GM18868 (cell line): ENCODE measurements around the gene TTC3.

ENCODE experiments used
- ATAC-seq: cut with Tn5 transposase; IDR thresholded peaks from one replicate; pipeline ENCODE4 v1.9.1; 2021; ENCODE audit warnings: mild to moderate bottlenecking, moderate library complexity; ENCODE audit not compliant: unreplicated experiment

The TTC3 gene

DNA sequence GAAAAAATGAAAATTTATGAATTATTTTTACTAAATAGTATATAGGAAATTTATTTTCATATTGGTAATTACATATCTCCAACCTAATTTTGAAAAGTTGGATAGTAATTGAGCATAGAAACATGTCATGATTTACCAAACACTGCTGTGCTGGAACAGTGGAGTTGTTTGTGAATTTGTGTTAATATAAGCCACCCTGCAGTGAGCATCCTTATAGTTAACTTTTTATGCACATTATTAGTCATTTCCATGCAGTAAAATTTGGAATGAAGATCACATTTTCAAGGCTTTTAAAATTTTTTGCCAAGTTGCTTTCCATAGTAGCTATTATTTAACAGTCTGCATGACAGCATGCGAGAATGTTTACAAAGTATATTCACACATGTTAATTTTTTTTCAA, 115.8 kb downstream of the TTC3 start:
- ATAC-seq = no peak

DNA sequence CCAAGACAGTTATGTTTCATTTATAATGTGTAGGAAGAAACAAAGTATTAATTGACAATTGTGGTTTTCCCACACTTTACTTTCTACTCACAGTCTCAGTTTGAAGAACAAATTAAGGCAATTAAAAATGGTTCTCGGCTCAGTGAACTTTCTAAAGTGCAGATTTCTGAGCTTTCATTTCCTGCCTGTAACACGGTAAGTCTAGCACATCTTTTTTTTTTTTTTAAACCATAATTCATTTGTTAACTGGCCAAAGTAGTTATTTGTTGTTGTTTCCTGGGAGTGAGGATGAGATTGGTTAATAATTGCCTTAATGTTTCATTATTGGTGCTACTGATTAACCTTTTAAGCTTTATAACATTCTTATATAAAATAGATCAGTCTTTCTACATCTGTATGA, 119.0 kb downstream of the TTC3 start:
- no peak for ATAC-seq

DNA sequence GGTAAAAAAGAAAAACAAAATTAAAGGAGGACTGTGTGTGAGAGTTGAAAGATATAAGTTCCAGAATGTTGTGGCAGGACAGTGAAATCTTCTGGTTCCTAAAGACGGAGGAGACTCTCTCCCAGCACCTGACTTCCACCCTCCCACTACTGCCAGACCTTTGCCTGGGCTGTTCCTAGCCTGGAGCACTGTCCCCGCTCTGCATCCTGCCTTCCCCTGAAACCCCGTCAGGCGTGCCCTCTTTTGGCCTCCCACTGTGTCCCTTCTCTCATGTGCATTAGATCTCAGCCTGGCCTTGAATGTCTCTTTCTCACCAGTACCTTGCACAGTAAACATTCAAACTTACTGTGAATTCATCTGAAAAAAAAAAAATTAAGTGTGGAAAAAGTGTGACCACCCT, 120.0 kb downstream of the TTC3 start:
- ATAC-seq = no peak

DNA sequence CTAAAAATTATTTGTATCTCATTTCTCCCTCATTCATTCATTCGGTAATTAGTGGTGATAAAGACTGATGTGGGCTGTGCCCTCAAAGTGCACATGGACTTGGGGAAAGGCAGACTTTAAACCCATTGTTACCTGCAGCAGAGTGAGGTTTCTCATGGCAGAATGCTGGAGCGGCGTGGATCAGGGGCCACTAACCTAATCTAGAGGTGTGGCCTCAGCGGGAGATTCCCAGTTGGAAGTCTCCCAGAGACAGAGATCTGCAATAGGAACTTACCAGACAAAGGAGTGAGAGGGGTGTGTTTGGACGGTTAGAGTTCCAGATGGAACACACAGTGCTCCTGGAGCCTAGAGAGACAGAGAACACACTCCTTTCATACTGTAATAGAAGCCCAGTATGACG, 120.6 kb downstream of the TTC3 start:
- no peak for ATAC-seq

DNA sequence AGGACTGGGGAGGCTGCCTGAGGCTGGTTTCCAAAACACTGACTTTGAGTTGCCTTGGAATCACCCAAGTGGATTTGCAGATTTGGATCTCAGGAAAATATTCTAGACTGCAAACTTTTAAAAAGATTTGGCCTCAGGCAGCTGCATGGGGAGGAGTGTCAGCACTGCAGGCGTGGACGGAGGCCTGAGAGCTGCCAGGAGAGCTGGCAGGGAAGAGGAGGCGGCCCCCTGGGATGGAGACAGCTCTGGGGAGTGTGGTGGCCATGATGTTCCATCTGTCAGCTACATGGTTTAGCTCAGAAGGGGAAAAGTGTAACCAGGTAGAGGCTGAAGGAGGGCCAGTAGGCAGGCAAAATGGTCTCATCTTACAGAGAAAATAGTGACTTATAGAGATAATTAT, 122.0 kb downstream of the TTC3 start:
- no peak for ATAC-seq

DNA sequence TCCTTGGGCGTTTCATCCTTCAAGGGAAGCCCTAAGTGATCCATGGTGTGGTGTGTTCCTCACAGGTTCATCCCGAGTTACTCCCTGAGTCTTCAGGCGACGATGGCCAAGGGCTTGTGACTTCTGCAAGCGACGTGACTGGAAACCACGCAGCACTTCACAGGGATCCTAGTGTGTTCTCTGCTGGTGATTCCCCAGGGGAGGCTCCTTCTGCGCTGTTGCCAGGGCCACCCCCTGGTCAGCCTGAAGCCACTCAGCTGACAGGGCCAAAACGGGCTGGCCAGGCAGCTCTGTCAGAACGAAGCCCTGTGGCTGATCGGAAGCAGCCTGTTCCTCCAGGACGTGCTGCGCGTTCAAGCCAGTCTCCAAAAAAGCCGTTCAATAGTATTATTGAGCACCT, 122.6 kb downstream of the TTC3 start:
- no peak for ATAC-seq

DNA sequence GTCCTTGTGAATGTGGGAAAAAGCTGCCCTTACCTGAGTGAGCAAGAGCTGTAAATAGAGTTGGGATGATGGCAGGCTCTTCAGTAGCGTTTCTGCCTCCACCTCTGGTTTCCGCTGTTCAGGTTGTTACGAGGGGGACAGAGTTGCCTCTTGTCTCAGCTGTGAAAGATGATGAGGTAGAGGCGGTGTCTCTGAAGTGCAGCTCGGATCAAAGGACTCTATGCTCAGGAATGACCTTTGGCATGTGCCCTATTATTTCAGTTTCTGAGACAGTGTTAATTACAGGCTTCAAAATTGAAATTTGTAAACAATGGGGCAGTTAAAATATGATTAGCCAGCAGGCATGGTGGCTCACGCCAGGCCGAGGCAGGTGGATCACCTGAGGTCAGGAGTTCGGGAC, 123.8 kb downstream of the TTC3 start:
- ATAC-seq = no peak

DNA sequence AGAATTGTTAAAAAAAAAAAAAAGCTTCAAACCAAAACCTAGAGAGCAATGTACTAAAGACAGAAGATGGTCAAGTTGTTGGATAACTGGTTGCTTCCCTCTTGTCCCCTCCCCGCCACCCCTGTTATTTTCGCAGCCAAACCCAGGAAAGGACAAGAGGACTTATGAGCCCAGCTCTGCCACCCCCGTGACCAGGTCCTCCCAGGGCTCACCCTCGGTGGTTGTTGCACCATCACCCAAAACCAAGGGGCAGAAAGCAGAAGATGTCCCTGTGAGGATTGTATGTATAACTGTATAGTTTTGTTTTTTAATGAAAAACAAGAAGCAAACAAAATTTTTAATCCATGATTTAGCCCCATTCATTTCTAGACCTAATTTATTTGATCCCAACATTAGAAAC, 124.7 kb downstream of the TTC3 start:
- no peak for ATAC-seq

DNA sequence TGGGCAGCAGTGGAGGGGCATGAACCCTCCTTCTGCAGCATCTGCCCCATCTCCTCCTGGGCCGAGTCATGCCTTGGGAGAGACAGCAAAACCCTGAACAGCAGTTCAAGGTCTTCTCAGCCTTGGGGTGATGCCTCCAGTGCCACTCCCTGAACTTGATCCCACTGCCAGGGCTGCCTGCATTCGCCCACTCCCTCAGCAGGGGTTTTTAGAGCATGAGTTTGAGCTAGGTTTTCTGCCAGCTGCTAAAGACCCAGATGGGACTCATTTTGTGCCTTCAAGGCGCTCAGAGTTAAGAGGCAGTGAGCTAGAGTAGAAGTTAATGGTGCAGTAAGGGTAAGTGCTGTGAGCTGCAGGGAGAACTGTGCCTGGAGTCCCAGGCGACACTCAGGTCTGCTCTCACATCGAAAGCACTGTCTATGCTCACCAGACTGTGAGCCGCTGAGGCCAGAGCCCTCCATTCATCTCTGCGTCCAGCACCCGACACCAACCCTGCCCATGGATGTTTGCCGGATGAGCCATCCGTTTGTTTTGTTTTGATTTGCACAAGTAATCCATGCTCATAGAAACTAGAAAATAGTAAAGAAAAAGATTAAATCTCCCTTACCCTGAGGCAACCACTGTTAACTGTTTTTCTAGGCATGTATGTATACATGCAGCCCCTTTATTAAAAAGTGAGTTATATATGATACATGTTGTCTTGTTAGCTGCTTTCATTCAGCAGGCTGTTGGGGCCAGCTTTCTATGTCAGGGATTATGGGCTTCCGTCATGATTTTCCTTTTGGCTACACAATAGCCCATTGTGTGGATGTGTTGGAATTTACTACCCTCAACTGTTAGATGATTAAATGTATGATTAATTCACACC, 126.2 kb downstream of the TTC3 start:
- ATAC-seq = no peak

DNA sequence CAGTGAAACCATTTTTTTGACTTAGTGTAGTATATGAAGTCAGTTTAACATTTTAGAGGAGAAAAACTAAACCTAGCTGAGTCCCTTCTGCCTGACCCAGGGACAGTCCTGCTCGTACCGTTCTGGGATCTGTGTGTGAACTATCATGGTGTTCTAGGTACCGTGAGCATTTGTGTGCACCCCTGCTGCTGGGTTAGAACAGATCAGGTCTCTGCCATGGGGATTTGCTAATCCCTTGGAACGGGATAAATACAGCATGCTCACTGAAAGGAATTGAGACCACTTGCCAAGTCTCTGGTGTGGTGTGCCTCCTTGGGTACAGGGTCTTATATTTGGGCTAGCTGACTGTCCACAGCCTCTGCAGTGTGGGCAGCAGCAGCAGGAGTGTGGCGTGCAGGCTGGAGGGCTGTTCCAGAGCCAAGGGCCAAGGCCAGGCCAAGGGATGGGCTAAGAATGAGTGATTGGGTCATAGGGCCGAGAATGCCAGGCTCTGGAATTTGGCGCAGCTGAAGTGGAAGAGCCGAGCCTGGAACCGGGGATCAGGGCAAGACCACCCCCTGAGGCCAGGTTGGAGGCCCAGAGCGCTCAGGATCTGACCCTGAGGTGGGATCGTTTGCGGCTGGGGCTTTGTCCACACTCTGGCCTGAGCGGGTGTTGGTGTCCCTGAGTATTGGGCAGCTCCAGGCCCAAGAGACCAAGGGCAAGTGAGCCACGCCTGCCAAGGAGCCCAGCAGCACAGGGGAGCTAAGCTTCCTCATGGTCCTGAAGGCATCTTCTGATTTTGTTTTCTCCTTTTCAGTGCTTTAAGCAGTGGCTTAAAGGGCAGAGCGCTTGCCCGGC, 127.8 kb downstream of the TTC3 start:
- no peak for ATAC-seq

DNA sequence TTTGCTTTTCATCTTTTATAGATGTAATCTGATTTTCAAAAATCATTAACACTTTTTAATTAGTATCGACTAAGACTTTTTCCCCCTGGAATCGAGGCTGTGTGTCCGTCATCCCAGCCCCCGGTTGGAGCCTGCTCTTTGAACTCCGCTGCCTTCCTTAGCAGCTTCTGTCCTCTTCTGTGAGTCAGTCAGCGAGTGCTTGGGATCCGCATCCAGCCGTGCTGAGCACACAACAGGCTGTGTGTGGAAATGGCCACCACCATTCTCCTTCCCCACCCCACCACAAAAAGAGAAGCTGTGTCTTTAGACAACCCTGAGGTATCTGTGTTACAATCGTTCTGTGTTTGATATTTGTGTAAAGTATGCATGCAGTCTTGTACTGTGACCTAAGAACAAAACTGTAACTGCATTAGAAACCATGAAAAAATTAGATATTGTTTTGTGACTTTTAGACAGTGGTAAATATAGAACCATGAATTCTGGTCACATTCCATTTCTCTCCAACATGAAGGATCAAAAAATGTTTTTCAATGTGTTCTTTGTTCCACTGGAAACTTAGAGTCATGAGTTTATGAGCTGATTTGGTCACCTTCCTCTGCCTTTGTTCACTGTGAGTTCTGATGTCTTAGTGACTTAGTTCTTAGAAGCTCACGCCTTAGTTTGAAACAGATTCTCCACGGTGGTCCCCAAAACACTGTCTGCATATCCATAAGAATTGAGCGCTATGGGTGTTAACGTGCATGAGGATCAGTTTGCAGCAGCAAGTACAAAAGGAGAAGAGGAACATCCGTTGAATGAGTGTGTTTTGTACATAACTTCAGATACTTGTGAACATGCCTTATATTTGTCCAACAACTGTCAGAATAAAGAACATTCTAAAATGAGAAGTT, 129.4 kb downstream of the TTC3 start:
- no peak for ATAC-seq

DNA sequence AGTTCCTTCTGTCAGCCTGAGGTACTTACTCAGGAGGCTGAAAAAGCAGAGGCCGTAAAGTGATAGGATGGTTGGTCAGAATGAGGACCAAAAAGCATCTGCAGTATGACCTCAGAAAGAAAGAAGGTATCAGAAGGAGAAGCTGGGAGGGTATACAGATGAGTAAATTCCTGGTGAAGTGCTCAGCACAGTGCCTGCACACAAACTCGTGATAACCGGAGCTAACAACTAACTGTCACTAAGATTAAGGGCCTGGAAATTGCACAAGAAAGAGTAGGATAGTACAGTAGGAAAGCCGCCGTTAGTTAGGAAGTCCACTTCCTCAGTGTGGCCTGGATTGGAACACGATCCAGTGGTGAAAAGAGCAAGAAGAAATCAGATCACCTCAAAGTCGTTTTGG, 131.5 kb downstream of the TTC3 start:
- ATAC-seq = no peak

DNA sequence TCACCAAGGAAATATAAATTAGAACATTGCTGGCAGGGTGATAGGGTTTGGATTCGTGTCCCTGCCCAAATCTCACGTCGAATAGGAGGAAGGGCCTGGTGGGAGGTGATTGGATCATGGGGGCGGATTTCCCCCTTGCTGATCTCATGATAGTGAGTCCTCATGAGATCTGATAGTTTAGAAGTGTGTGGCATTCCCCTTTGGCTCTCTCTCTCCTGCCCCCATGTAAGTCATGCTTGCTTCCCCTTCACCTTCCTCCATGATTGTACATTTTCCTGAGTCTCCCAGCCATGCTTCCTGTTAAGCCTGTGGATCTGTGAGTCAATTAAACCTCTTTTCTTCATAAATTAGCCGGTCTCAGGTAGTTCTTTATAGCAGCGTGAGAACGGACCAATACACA, 133.4 kb downstream of the TTC3 start:
- ATAC-seq = no peak

DNA sequence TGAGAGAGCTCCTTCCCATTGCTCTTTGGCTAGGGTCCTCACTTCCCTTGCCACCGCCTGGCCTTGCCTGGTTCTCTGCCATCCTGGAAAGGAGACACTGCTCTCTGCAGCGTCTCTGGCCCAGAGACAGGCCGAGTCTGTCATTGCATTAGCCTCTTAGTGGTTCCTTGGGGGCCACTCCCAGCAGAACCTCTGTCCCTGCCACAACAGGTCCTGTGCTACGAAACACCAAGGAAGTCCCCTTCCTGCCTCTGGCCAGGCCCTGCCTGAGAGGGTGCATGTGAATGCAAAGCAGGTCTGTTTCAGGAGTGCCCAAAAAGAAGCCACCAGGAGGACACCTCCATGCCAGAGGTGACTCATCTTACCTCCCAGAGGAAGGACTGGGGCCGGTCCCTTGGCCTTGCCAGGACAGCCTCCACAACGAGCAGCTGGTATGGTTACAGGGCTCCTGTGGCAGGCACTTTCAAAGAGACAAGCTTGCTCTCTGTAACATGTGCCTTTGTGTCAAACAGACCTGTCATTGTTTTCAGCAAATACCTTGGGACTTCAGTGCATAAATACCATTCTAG, 134.5 kb downstream of the TTC3 start:
- ATAC-seq = peak; percentile 58

DNA sequence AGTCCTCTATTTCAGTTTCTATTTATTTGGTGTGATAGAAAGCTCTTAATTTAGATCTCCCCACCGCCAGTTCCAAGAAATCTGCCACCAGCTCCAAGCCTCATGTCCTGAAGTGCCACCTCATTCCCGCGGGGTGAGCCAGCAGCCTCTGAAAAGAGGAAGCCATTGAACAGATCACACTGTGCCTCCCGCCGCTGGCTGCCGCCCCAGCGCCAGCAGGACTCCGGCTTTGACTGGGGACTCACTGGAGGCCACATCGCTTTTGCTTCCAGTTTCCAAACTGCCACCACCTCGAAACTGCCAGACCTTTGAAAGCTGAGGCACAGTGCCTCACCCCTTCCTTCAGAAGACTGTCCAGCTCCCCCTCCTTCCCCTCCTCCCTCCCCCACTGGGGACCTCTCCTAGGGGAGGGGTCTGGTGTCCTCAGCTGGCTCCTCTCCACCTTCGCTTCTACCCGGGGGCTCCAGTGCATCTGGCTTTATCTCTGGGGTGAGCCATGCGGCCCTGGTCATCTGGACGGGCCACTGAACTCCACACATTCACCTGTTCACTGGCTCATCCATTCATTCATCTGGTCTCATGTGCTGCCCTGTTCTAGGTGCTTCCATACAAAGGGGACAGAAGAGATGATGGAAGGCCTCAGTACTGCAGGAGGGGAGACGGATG, 135.1 kb downstream of the TTC3 start:
- ATAC-seq = peak; percentile 49

DNA sequence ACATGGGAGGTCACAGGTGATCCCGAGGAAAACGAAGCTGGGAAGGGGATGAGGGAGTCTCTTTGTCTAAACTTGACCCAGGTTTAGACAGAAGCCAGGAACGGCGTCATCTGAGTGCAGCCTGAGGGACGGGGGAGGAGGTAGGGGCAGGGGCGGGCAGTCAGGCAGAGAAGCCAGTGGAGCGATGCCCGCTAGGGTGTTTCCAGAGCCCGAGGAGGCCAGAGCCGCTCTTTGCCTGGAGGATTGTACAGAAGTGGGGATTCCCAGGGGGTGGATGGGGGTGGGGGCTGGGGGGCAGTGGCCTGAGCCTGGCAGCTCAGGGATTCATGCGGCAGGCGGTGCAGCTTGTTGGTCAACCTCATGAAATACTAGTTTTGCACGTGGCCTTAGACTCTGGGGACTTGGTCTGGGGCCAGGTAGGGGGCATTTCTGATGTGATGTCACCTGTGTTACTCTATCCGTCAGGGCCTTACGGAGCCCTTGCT, 135.7 kb downstream of the TTC3 start:
- ATAC-seq = peak; percentile 53

DNA sequence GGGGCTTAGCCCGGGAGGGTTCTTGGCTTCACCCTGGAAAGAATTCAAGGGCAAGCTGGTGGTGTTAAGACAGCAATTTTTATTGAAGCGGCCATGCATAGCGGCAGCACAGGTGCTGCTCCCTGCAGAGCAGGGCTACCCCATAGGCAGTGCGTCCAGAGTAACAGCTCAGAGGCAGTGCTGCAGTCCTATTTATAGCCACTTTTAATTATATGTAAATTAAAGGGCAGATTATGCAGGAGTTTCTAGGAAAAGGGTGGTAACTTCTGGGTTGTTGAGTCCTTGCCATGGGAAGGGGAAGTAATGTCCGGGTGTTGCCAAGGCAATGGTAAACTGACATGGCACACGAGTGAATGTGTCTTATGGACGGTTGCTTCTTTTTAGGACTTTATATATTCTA, 137.1 kb downstream of the TTC3 start:
- no peak for ATAC-seq

DNA sequence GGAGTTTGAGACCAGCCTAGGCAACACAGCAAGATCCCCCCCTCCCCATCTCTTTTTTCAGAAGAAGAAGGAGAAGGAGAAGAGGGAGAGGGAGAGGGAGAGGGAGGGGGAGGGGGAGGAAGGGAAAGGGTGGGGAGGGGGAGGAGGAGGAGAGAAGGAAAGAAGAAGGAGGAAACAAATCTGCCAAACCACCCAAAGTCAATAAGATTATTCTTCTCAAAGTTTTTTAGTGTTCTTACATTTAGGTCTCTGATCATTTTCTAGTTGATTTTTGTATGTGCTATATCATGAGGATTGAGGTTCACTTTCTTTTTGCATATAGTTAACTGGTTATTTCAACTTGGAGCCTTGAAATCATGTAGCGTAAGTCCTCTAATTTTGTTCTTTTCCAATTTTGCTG, 137.7 kb downstream of the TTC3 start:
- ATAC-seq = no peak

DNA sequence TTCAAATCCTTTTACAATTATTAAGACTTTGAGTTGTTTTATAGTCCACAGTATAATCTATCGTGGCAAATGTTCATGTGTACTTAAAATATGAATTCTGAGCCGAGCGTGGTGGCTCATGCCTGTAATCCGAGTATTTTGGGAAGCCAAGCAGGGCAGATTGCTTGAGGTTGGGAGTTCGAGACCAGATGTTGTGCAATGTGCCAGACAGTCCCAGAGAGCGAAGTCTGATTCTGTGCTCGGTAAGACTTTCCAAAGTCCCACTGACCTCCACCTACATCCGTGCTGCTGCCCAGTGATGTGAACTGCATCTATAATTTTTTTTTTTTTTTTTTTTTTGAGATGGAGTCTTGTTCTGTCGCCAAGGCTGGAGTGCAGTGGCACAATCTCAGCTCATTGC, 141.9 kb downstream of the TTC3 start:
- no peak for ATAC-seq

DNA sequence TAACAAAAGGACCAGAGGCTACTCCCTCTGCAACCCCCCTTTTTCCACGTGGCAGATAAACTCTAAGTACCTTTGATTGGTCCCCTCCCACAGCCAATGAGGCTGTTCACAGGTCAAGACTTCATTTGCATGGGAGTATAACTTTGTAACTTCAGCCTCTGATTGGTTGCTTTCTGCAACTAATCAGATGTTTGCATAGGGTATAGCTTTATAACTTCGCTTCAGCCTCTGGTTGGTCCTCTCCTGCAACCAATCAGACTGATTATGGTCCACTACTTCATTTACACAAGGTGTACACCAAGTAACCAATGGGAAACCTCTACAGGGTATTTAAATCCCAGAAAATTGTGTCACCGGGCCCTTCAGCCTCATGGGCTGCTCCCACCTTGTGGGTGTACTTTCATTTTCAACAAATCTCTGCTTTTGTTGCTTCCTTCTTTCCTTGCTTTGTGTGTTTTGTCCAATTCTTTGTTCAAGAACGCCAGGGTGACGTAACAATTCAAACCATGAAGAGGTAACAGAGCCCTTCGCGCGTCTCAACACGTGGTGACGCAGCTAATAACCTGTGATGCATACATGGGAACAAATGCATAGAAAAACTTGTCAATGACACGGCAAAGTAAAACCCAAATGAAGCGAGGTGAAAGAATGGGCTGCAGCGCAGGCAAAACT, 146.8 kb downstream of the TTC3 start:
- ATAC-seq = no peak
